Measurements from ENCODE around the gene OR1N2. TPM values are rescaled to one million over a fixed set of nuclear protein-coding genes. Genes with fewer than 3 reads are reported as not detected.

The OR1N2 gene, protein sequence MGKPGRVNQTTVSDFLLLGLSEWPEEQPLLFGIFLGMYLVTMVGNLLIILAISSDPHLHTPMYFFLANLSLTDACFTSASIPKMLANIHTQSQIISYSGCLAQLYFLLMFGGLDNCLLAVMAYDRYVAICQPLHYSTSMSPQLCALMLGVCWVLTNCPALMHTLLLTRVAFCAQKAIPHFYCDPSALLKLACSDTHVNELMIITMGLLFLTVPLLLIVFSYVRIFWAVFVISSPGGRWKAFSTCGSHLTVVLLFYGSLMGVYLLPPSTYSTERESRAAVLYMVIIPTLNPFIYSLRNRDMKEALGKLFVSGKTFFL
- total RNA-seq (ENCODE audit: unreplicated experiment), result not detected
- long read RNA-seq, result 0 reads

DNA sequence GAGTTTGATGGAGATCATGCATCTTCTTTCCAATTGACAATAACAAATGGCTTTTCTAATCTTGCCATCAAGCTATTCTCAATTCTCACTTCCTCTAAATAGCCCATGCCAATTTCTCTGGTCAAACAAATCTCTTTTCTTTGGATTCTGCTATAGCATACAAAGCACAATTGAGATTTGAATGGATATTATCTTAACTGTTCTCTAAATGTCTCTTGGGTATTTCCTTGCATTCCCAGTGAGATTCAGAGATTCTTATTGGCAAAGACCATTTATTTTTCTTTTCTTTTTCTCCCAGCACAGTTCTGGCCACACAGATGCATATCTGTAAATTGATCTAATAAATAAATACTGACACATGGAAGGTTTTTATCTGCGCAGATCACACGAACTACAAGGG lies at the start of gene OR1N2:
TSS of gene OR1N2 (plus strand) at position 301 of the 400 bp plus-strand sequence. CDS start 100 bp downstream, outside the sequence.
- H3K36me3 Mint-ChIP-seq (ENCODE audit: unreplicated experiment), result no peaks in the 10 kb centered on the region
- H3K9me3 Mint-ChIP-seq (ENCODE audit: unreplicated experiment), result no peaks in the 10 kb centered on the region
- no peak within 1 kb of the TSS for H3K4me3 Mint-ChIP-seq (ENCODE audit: unreplicated experiment)

DNA sequence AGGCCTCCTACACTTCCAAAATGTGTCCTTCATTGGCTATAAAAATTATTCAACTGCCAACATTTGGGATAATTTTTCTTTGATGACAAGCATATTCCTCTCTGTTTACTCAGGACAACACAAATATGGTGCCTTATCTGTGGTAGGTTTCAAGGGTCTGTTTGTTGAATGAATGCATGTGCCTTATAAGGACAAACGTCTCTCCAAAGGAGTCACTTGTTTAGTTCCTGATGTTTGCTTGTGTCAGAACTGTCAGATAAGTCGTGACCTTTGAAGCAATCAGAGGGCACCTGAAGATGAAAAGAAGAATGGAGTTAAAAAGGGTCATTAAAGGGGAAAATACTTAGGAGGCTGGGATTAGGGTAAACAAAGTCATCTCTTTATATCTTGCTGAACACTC lies 45.9 kb upstream of the OR1N2 start:
- TF ChIP-seq, protein P1, sequence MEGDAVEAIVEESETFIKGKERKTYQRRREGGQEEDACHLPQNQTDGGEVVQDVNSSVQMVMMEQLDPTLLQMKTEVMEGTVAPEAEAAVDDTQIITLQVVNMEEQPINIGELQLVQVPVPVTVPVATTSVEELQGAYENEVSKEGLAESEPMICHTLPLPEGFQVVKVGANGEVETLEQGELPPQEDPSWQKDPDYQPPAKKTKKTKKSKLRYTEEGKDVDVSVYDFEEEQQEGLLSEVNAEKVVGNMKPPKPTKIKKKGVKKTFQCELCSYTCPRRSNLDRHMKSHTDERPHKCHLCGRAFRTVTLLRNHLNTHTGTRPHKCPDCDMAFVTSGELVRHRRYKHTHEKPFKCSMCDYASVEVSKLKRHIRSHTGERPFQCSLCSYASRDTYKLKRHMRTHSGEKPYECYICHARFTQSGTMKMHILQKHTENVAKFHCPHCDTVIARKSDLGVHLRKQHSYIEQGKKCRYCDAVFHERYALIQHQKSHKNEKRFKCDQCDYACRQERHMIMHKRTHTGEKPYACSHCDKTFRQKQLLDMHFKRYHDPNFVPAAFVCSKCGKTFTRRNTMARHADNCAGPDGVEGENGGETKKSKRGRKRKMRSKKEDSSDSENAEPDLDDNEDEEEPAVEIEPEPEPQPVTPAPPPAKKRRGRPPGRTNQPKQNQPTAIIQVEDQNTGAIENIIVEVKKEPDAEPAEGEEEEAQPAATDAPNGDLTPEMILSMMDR (IDR thresholded peaks at IDR 0.05; ENCODE audit: partially characterized antibody, unreplicated experiment), result no peak
- no peaks in the 10 kb centered on the region for H3K4me1 Mint-ChIP-seq (ENCODE audit: low read depth, unreplicated experiment)
- H3K36me3 Mint-ChIP-seq (ENCODE audit: unreplicated experiment), result no peaks in the 10 kb centered on the region
- H3K27ac Mint-ChIP-seq (ENCODE audit: unreplicated experiment), result no peak overlapping the region
- H3K4me3 Mint-ChIP-seq (ENCODE audit: unreplicated experiment), result no peak overlapping the region
- DNase-seq, result no peak
- no peaks in the 10 kb centered on the region for H3K9me3 Mint-ChIP-seq (ENCODE audit: unreplicated experiment)
- H3K27me3 Mint-ChIP-seq (ENCODE audit: unreplicated experiment), result peaks cover 2% of the 10 kb centered on the region

More for the DNA sequence above, at the start of gene OR1N2:
- H3K4me1 Mint-ChIP-seq (ENCODE audit: low read depth, unreplicated experiment), result no peaks in the 10 kb centered on the region
- no peak within 1 kb of the TSS for H3K27ac Mint-ChIP-seq (ENCODE audit: unreplicated experiment)
- no peak for DNase-seq
- TF ChIP-seq, protein P1 (IDR thresholded peaks at IDR 0.05; ENCODE audit: partially characterized antibody, unreplicated experiment), result no peak
- H3K27me3 Mint-ChIP-seq (ENCODE audit: unreplicated experiment), result no peaks in the 10 kb centered on the region

DNA sequence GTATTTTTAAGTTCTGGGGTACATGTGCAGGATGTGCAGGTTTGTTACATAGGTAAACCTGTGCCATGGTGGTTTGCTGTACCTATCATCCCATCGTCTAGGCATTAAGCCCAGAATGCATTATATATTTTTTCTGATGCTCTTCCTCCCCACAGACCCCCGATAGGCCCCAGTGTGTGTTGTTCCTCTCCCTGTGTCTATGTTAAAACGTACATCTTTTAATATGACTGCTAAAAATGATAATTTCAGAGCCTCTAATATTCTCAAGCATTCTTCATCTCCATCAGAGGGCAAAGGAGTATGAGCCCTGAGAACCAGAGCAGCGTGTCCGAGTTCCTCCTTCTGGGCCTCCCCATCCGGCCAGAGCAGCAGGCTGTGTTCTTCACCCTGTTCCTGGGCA lies 42.4 kb upstream of the OR1N2 start, which contains the start of gene OR1J2:
TSS of gene OR1J2 (plus strand) at position 301 of the 400 bp plus-strand sequence. CDS start at position 301, 0 bp downstream.
- Mint-ChIP-seq H3K4me3 (ENCODE audit: unreplicated experiment) (no peak within 1 kb of the TSS), H3K27me3 (ENCODE audit: unreplicated experiment) (peaks cover 2% of the 10 kb centered on the region), H3K36me3 (ENCODE audit: unreplicated experiment) (no peaks in the 10 kb centered on the region), H3K9me3 (ENCODE audit: unreplicated experiment) (no peaks in the 10 kb centered on the region), H3K4me1 (ENCODE audit: low read depth, unreplicated experiment) (no peaks in the 10 kb centered on the region), H3K27ac (ENCODE audit: unreplicated experiment) (no peak within 1 kb of the TSS)
- TF ChIP-seq, protein P1 (IDR thresholded peaks at IDR 0.05; ENCODE audit: partially characterized antibody, unreplicated experiment), result no peak
- no peak for DNase-seq

DNA sequence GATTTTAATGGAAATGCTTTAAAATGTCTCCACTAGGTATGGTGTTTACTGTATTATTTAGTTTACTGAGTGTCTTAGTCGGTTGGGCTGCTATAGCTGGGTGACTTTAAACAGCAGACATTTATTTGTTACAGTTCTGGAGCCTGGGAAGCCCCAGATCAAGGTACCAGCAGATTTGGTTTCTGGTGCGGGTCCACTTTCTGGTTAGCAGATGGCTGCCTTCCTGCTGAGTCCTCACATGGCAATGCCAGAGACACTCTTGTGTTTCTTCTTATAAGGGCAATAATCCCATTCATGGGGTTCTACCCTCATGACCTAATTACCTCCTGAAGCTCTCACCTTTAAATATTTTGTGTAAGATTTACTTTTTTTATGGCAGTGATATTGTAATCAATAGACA lies 34.7 kb upstream of the OR1N2 start:
- no peaks in the 10 kb centered on the region for H3K9me3 Mint-ChIP-seq (ENCODE audit: unreplicated experiment)
- no peak for DNase-seq
- no peaks in the 10 kb centered on the region for H3K4me1 Mint-ChIP-seq (ENCODE audit: low read depth, unreplicated experiment)
- TF ChIP-seq, protein P1 (IDR thresholded peaks at IDR 0.05; ENCODE audit: partially characterized antibody, unreplicated experiment), result no peak
- H3K36me3 Mint-ChIP-seq (ENCODE audit: unreplicated experiment), result no peaks in the 10 kb centered on the region
- H3K27ac Mint-ChIP-seq (ENCODE audit: unreplicated experiment), result no peak overlapping the region
- no peak overlapping the region for H3K4me3 Mint-ChIP-seq (ENCODE audit: unreplicated experiment)
- H3K27me3 Mint-ChIP-seq (ENCODE audit: unreplicated experiment), result peaks cover 2% of the 10 kb centered on the region

DNA sequence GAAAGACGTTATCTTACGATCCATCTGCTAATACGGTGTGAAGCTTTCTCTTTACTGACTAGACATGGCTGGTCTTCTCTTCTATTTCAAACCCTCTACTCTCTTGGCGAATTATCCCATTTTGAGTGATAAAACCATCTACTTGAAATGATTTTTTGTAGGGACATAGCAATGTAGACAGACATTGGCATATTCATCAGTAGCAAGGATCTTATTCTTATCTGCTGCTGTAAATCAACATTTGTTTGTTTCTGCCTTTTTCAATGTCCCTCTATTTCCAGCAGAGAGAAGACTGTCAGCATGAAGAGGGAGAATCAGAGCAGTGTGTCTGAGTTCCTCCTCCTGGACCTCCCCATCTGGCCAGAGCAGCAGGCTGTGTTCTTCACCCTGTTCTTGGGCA lies 34.1 kb upstream of the OR1N2 start, which contains the start of gene OR1J4:
TSS of gene OR1J4 (plus strand) at position 301 of the 400 bp plus-strand sequence. CDS start at position 301, 0 bp downstream.
- Mint-ChIP-seq H3K9me3 (ENCODE audit: unreplicated experiment) (no peaks in the 10 kb centered on the region), H3K4me1 (ENCODE audit: low read depth, unreplicated experiment) (no peaks in the 10 kb centered on the region), H3K4me3 (ENCODE audit: unreplicated experiment) (no peak within 1 kb of the TSS), H3K27me3 (ENCODE audit: unreplicated experiment) (peaks cover 2% of the 10 kb centered on the region), H3K27ac (ENCODE audit: unreplicated experiment) (no peak within 1 kb of the TSS), H3K36me3 (ENCODE audit: unreplicated experiment) (no peaks in the 10 kb centered on the region)
- DNase-seq, result no peak
- TF ChIP-seq, protein P1 (IDR thresholded peaks at IDR 0.05; ENCODE audit: partially characterized antibody, unreplicated experiment), result no peak
